ENCODE data around the gene SFXN5.
"Not testable (repeated sequence)": the region's sequence is repeated elsewhere in the genome, so short reads cannot be mapped to it uniquely, and the experiment has no call there.

Gene SFXN5

DNA sequence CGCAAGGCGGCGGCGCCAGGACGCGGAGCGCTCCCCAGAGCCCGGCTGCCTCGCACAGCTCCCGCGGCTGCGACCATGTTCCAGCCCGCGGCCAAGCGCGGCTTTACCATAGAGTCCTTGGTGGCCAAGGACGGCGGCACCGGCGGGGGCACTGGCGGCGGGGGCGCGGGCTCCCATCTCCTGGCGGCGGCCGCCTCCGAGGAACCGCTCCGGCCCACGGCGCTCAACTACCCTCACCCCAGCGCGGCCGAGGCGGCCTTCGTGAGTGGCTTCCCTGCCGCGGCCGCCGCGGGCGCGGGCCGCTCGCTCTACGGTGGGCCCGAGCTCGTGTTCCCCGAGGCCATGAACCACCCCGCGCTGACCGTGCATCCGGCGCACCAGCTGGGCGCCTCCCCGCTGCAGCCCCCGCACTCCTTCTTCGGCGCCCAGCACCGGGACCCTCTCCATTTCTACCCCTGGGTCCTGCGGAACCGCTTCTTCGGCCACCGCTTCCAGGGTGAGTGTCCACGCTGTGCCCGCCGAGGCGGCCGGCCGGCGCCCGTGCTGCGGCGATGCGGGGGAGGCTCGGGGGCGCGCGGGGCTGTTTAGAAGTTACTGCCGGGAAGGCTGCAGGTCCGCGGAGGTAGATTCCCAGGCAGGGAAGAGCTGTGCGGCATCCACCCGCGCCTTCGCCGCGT is 153.5 kb downstream of the SFXN5 start:
- Mint-ChIP-seq H3K36me3 (ENCODE audit: low read depth) (no peaks in the 10 kb centered on the region), H3K27ac (no peak overlapping the region), H3K27me3 (peaks cover 87% of the 10 kb centered on the region), H3K4me1 (ENCODE audit: low read depth) (peaks cover 40% of the 10 kb centered on the region), H3K4me3 (no peak overlapping the region), H3K9me3 (no peaks in the 10 kb centered on the region)
- DNase-seq: peak; percentile 60

DNA sequence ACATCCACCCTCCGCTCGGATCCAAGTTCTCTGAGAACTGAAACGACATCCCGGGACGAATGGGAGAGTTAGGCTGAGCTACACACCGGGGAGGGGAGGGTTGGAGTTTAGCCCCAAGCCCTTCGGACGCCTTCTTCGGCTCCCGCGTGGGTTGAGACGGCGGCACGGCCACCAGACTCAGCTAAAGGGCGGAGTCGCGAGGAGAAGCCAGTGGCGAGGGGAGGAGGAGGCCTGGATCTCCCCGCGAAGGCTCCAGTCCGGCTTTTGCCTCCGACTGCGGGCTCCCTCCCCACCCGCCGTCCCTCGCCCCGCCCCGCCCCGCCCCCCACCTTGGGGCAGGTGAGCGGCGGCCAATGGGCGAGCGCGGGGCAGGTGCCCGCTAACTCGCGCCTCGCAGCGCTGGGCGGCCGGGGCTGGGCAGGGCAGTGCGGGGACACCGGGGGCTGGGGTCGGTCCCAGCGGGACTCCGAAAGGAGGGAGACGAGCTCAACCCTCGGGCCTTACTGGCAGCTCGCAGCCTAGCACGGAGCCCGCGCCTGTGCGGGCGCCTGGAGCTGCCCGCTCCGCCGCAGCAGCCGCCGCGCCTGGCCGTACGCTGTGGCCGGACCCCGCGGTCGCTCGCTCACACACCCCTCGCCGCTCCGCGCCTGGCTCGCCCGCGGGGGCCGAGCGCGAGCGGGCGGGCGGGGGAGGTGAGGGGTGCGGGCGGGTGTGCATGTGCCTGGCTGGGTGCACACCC is 154.2 kb downstream of the SFXN5 start, which contains the start of gene EMX1:
Gene EMX1 (plus strand): TSS at position 382 of the 739 bp plus-strand sequence. CDS start 334 bp downstream, at position 716.
- DNase-seq: peak; percentile 73
- Mint-ChIP-seq H3K27ac (no peak within 1 kb of the TSS), H3K27me3 (peaks cover 85% of the 10 kb centered on the region), H3K36me3 (ENCODE audit: low read depth) (no peaks in the 10 kb centered on the region), H3K4me1 (ENCODE audit: low read depth) (peaks cover 40% of the 10 kb centered on the region), H3K4me3 (peak within 1 kb of the TSS; percentile 70), H3K9me3 (no peaks in the 10 kb centered on the region)

DNA sequence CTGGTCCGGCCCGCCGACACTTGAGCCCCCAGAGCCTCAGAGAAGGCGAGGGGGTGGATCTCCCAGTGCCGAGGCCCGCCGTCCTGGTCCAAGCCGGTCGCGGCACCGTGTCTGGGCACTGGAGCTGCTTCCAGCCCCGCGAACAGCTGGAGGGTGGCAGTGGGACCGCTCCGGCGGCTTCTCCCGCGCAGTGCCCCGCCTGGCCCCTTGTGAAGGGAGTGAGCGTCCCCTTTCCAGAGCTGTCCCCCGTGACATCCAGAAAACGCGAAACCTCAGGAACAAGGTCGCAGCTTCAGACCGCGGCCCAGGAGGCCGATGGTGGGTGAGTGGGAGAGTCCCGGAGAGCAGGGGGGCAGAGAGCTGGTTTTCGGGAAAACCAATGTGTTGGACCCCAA is 154.8 kb downstream of the SFXN5 start:
- peak; percentile 54 for DNase-seq

DNA sequence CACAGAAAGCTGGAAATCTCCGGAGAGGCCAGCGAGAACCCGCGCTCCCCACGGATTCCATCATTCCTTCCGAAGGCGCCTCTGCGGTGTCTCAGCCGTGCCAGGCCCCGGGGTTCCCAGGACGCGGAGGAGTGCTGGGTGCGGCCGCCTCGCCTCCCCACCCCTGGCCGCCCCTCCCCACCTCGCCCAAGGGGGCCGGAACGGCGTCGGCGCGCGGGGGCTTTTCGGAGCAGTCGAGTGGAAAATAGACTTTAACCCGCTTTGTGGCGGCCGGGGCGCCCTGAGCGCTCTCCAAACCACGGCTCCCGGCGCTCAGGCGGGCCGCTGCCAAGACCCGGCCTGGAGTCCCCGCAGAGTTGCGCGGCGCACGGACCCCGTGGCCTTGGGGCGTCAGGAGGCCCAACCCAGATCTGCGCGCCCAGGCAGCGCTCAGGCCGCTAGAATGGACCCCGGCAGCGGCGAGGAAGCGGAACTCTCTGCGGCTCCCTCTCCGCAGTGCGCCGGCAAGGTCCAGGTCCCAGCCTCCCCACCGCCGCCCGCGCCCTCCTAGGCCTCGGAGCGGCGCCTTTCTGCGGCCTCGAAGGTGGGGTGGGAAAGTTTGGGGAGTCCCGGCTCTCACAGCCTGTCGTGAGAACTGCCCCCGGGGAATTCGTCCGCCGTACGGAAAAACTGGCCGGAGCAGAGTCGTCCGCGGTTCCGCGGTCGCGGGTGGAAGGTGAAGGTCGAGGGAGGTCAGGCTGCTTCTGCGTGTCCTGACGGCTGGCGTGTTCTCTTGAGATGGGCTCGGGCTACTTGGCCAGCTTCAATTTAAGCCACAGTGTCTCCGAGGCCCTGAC is 155.4 kb downstream of the SFXN5 start:
- Mint-ChIP-seq H3K27ac (no peak overlapping the region), H3K4me1 (ENCODE audit: low read depth) (peaks cover 40% of the 10 kb centered on the region), H3K36me3 (ENCODE audit: low read depth) (no peaks in the 10 kb centered on the region), H3K4me3 (peak overlapping the region; percentile 70), H3K27me3 (peaks cover 85% of the 10 kb centered on the region), H3K9me3 (no peaks in the 10 kb centered on the region)
- peak; percentile 73 for DNase-seq

More for the DNA sequence above, 154.8 kb downstream of the SFXN5 start:
- no peaks in the 10 kb centered on the region for H3K36me3 Mint-ChIP-seq (ENCODE audit: low read depth)
- peak overlapping the region; percentile 70 for H3K4me3 Mint-ChIP-seq
- H3K4me1 Mint-ChIP-seq (ENCODE audit: low read depth): peaks cover 40% of the 10 kb centered on the region
- H3K27ac Mint-ChIP-seq: no peak overlapping the region
- no peaks in the 10 kb centered on the region for H3K9me3 Mint-ChIP-seq
- peaks cover 85% of the 10 kb centered on the region for H3K27me3 Mint-ChIP-seq

DNA sequence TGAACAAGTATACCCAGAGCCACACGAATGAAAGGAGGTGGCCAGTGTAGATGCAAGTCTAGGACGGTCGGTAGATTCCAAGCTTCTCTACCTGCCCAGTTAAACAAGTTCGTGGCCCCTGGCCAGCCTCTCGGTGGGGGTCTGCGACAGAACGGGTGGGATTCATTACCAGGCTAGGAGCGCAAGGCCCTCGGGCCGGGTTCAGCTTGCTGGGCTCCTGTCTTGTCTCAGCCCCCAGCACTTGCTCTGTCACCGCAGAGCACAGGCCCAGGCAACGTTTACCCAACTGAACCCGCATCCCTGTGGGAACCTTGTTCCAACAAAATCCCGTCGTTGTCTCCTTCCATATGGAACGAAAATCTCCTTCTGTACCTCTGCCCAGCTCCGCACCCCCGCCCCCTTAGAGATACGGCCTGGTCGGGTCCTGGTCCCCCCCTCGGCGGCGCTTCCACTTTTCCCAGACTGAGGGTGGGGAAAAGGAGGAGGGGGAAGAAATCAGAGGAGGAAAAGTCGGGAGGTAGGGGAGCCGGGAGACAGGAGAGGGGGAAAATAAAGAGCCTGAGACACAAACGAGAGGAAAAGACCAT is 156.1 kb downstream of the SFXN5 start:
- Mint-ChIP-seq H3K27me3 (peaks cover 85% of the 10 kb centered on the region), H3K36me3 (ENCODE audit: low read depth) (no peaks in the 10 kb centered on the region), H3K9me3 (no peaks in the 10 kb centered on the region), H3K27ac (no peak overlapping the region), H3K4me1 (ENCODE audit: low read depth) (peaks cover 39% of the 10 kb centered on the region), H3K4me3 (peak overlapping the region; percentile 15)
- no peak for DNase-seq

DNA sequence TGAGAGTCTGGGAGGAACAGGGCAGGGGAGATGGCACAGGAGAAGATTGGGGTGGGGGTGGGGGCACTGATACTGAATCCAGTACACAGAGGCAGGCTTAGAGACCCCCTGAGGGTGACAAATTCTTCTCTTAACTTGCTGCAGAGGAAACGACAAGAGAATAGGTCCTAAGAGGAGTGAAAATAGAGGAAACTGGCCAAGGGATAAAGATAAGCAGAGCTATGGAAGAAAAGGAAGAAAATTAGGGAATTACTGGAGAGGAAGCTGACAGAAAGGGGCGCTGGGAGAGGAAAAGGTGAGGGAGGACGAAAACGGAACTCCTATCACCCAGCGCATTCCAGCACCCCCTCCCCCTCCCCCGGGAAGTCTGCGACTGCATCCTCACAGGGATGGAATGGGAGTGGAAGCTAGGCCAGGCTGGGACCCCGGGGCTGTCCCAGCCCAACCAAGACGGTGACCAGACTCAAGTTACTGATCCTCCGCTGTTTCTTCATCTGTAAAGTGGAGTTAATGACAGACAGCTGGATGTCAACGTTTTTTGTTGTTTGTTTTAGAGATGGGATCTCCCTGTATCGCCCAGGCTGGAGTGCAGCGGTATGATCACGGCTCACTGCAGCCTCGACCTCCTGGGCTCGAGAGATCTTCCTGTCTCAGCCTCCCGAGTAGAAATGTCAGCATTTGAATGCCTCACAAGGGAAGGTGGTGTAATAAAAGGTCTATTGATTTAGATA is 156.8 kb downstream of the SFXN5 start:
- no peak overlapping the region for H3K4me3 Mint-ChIP-seq

DNA sequence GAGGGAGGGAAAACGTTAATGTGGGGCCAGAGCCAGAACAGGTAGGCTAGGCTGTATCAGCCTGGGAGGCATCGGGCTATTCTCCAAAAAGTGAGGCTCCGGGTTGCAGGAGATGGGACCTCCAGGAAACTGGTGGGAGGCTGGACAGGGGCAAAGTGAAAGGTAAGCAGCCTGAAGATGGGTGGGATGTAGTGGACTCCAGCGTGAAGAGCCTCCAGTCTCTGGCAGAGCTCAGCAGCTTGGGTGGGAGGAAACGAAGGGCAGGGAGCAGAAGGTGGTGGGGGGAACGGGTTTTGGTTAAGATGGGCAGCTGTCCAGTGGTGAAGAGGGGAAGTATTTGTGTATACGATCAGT is 157.3 kb downstream of the SFXN5 start:
- H3K4me1 Mint-ChIP-seq (ENCODE audit: low read depth): peaks cover 28% of the 10 kb centered on the region
- no peak overlapping the region for H3K27ac Mint-ChIP-seq
- no peaks in the 10 kb centered on the region for H3K36me3 Mint-ChIP-seq (ENCODE audit: low read depth)
- no peaks in the 10 kb centered on the region for H3K9me3 Mint-ChIP-seq
- H3K4me3 Mint-ChIP-seq: no peak overlapping the region
- DNase-seq: no peak
- H3K27me3 Mint-ChIP-seq: peaks cover 85% of the 10 kb centered on the region

More for the DNA sequence above, 156.8 kb downstream of the SFXN5 start:
- Mint-ChIP-seq H3K36me3 (ENCODE audit: low read depth) (no peaks in the 10 kb centered on the region), H3K27ac (no peak overlapping the region), H3K27me3 (peaks cover 85% of the 10 kb centered on the region), H3K4me1 (ENCODE audit: low read depth) (peaks cover 34% of the 10 kb centered on the region), H3K9me3 (no peaks in the 10 kb centered on the region)
- no peak for DNase-seq

DNA sequence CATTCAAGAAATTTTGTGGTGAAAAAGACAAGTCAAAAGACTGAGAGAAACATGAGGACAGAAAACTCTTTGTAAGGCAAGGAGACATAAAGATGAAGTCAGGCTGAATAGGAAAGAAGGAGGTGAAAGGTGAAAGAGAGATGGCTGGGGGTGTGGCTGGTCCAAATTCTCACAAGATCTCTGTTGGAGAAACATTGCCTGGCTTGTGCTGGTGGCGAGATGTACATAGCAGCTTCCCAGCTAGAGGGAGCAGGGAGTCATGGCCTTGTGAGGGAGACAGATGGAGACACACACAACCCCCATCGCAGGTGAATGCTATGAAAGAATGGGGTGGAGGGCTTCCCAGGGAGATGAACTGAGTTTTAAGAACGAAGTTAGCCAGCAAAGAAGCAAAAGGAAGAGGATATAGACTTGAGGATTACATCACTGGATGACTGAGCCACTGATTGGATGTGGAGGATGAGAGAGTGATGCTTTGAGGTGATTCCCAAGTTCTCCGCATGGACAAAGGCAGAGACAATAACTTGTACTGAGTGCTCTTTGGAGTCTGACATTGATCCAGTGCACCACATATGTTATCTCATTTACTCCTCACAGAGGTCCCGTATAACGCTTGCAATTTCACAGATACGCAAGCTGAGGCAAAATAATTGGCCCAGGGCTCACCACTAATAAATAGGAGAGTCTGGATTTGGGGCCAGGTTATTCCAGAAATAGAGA is 157.9 kb downstream of the SFXN5 start:
- no peak overlapping the region for H3K27ac Mint-ChIP-seq
- DNase-seq: no peak
- peaks cover 25% of the 10 kb centered on the region for H3K4me1 Mint-ChIP-seq (ENCODE audit: low read depth)
- no peaks in the 10 kb centered on the region for H3K9me3 Mint-ChIP-seq
- H3K36me3 Mint-ChIP-seq (ENCODE audit: low read depth): no peaks in the 10 kb centered on the region
- H3K27me3 Mint-ChIP-seq: peaks cover 83% of the 10 kb centered on the region
- H3K4me3 Mint-ChIP-seq: no peak overlapping the region

DNA sequence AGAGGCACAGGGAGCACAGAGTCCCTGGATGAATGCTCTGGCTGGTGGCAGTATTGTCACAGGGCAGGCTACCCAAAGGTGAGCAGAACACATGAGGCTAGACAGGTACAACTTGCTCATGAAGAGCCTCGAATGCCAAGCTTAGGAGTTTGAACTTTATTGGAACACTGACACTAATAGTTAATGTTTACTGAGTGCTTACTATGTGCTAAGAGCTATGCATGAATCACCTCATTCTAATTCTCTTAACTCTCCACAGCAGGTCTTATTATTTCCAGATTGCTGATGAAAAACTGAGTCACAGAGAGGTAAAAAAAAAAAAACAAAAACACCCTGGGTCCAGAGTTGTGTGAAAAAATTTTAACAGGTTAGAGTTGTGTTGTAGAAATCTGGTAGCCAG is 160.3 kb downstream of the SFXN5 start:
- H3K9me3 Mint-ChIP-seq: no peaks in the 10 kb centered on the region
- H3K27me3 Mint-ChIP-seq: peaks cover 85% of the 10 kb centered on the region
- H3K4me3 Mint-ChIP-seq: no peak overlapping the region
- no peaks in the 10 kb centered on the region for H3K36me3 Mint-ChIP-seq (ENCODE audit: low read depth)
- DNase-seq: no peak
- H3K27ac Mint-ChIP-seq: no peak overlapping the region
- peaks cover 13% of the 10 kb centered on the region for H3K4me1 Mint-ChIP-seq (ENCODE audit: low read depth)

DNA sequence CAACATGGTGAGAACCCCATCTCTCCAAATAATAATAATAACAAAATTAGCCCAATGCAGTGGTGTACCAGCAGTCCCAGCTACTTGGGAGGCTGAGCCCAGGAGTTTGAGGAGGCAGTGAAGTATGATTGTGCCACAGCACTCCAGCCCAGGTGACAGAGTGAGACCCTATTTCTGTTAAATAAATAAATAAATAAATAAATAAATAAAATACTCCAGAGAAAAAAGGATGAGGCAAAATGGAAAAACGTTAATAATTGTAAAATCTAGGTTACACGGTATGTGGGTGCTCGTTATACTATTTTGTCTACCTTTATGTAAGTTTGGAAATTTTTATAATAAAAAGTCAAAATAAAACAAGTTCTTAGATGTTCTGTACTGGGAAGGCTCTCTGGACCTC is 162.8 kb downstream of the SFXN5 start:
- Mint-ChIP-seq H3K27ac (no peak overlapping the region), H3K4me1 (ENCODE audit: low read depth) (no peaks in the 10 kb centered on the region), H3K4me3 (no peak overlapping the region), H3K27me3 (peaks cover 72% of the 10 kb centered on the region), H3K9me3 (no peaks in the 10 kb centered on the region), H3K36me3 (ENCODE audit: low read depth) (no peaks in the 10 kb centered on the region)
- DNase-seq: no peak

DNA sequence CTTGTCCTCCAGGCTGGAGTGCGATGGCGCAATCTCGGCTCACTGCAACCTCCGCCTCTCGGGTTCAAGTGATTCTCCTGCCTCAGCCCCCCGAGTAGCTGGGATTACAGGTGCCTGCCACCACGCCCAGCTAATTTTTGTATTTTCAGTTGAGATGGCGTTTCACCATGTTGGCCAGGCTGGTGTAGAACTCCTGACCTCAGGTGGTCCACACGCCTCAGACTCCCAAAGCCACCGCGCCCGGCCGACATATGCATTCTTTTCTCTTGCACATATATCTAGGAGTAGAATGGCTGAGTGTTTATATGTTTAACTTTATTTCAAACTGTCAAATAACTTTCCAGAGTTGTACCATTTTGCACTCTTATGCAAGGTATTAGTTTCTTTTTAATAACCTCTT is 164.1 kb downstream of the SFXN5 start:
- DNase-seq; H3K36me3 Mint-ChIP-seq (ENCODE audit: low read depth); H3K9me3 Mint-ChIP-seq; H3K27ac Mint-ChIP-seq; H3K4me1 Mint-ChIP-seq (ENCODE audit: low read depth); H3K4me3 Mint-ChIP-seq: not testable (repeated sequence)
- peaks cover 71% of the 10 kb centered on the region for H3K27me3 Mint-ChIP-seq

DNA sequence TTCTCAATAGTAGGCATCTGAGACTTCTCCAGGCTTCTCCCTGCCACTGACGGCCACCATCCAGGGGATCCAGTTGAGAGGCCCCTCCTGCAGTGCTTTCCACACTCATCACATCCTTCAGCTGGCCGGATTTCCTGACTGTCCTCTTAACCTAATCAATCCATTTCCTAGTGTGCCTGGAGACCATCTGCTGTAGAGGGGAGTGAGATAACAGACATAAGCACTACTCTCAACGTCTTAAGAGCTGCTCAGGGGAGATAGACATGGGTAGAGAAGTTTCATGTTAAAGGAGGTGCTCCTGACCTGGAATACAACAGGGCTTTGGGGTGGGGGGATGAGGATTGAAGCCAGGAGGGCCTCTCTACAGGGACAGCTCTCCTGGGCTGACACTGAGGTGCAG is 170.1 kb downstream of the SFXN5 start:
- no peaks in the 10 kb centered on the region for H3K36me3 Mint-ChIP-seq (ENCODE audit: low read depth)
- DNase-seq: no peak
- no peak overlapping the region for H3K4me3 Mint-ChIP-seq
- H3K27ac Mint-ChIP-seq: no peak overlapping the region
- peaks cover 58% of the 10 kb centered on the region for H3K27me3 Mint-ChIP-seq
- H3K4me1 Mint-ChIP-seq (ENCODE audit: low read depth): no peaks in the 10 kb centered on the region
- H3K9me3 Mint-ChIP-seq: no peaks in the 10 kb centered on the region

DNA sequence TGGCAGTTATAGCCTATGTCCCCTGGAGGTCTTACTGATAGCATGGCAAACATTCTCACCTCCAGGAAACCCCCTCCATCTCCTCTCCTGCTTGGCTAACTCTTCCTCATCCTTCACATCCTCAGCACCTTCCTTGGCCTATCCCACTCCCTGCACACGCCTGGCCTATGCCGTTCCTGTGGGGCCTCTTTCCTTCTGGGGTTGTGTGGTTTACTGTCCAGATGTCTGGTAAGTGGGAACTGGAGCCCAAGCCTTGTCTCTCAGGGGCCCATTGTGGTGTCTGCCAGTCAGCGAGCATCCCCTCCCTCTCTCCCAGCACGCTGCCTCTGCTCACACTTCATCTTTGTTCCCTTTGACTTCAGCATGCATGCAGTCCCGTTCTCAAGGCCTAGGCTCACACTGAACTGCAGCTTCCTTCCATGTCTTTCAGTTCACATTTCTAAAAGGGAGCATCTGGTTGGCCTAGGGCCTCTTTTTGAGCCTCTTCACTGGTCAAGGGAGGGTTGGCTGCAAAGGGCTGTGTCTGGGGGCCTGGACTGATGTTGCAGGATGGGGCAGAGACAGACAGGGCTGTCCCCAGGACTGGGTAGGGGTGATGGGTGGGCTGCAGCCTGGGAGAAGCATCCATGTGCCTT is 171.2 kb downstream of the SFXN5 start:
- Mint-ChIP-seq H3K4me3 (no peak overlapping the region), H3K36me3 (ENCODE audit: low read depth) (no peaks in the 10 kb centered on the region), H3K4me1 (ENCODE audit: low read depth) (no peaks in the 10 kb centered on the region), H3K9me3 (no peaks in the 10 kb centered on the region), H3K27ac (no peak overlapping the region), H3K27me3 (peaks cover 56% of the 10 kb centered on the region)
- no peak for DNase-seq

Data from activated T-cell treated with anti-CD3 and anti-CD28 coated beads, Interleukin-2, amount 50 U/mL, for 24 hours (primary cell).